Muscle layer of colon (tissue), 2 donors: ENCODE results near the gene GSK3B.
"Not testable (repeated sequence)": the region's sequence is repeated elsewhere in the genome, so short reads cannot be mapped to it uniquely, and the experiment has no call there.

ENCODE experiments used
- H3K27ac ChIP-seq: one replicate; pipeline ENCODE4 v1.7.0; 2013; ENCODE audit warnings: low read depth, mild to moderate bottlenecking, low read length, moderate library complexity
- H3K27me3 ChIP-seq, 2 donors: one replicate each; pipeline ENCODE4 v1.7.0; 2013; ENCODE audit warnings: low read length in 2 of 2, mild to moderate bottlenecking in 2 of 2; ENCODE audit not compliant: insufficient read depth in 2 of 2, control insufficient read depth in 1 of 2
- H3K36me3 ChIP-seq: one replicate; pipeline ENCODE4 v1.7.0; 2013; ENCODE audit warnings: mild to moderate bottlenecking, low read length; ENCODE audit not compliant: insufficient read depth
- H3K4me1 ChIP-seq: one replicate; pipeline ENCODE4 v1.7.0; 2013; ENCODE audit warnings: mild to moderate bottlenecking, low read length; ENCODE audit not compliant: insufficient read depth
- H3K4me3 ChIP-seq, 2 donors: one replicate each; pipeline ENCODE4 v1.7.0; 2013; ENCODE audit warnings: low read length in 2 of 2, low read depth in 1 of 2, mild to moderate bottlenecking in 1 of 2, moderate library complexity in 1 of 2
- H3K9ac ChIP-seq: one replicate; pipeline ENCODE4 v1.7.0; 2013; ENCODE audit warnings: low read length
- H3K9me3 ChIP-seq: one replicate; pipeline ENCODE4 v1.7.0; 2013; ENCODE audit warnings: mild to moderate bottlenecking, low read length
- donor health status: abdominal sarcoma.
- donor health status: Adenocarcinoma of cecum.

The GSK3B gene

GRCh38 chr3:119891944-119892721, 202.1 kb downstream of the GSK3B start:
- H3K27ac ChIP-seq, result no peak overlapping the region
- peak overlapping the region in 1 of 2 donors; percentile 14 for H3K4me3 ChIP-seq
- no peak overlapping the region for H3K9ac ChIP-seq
- H3K27me3 ChIP-seq, result no peaks in the 10 kb centered on the region
- H3K36me3 ChIP-seq, result no peaks in the 10 kb centered on the region
- H3K4me1 ChIP-seq, result peaks cover 11% of the 10 kb centered on the region
- H3K9me3 ChIP-seq, result no peaks in the 10 kb centered on the region

- H3K4me3 ChIP-seq, H3K27me3 ChIP-seq, H3K27ac ChIP-seq, H3K36me3 ChIP-seq, H3K9ac ChIP-seq, H3K9me3 ChIP-seq: not testable (repeated sequence)
- H3K4me1 ChIP-seq, result peaks cover 11% of the 10 kb centered on the region
Observed at GRCh38 chr3:119888681-119889080, 205.6 kb downstream of the GSK3B start.

- H3K9ac ChIP-seq, result no peak overlapping the region
- no peaks in the 10 kb centered on the region for H3K9me3 ChIP-seq
- no peak overlapping the region for H3K27ac ChIP-seq
- no peaks in the 10 kb centered on the region for H3K27me3 ChIP-seq
- H3K4me3 ChIP-seq, result no peak overlapping the region
- no peaks in the 10 kb centered on the region for H3K4me1 ChIP-seq
- H3K36me3 ChIP-seq, result no peaks in the 10 kb centered on the region
Observed at GRCh38 chr3:119885746-119886530, 208.3 kb downstream of the GSK3B start.

- Histone ChIP-seq H3K4me3 (no peak overlapping the region), H3K9ac (no peak overlapping the region), H3K4me1 (no peaks in the 10 kb centered on the region), H3K27me3 (no peaks in the 10 kb centered on the region), H3K27ac (no peak overlapping the region), H3K36me3 (no peaks in the 10 kb centered on the region), H3K9me3 (no peaks in the 10 kb centered on the region)
Observed at GRCh38 chr3:119884161-119884557, 210.1 kb downstream of the GSK3B start.

- H3K9ac ChIP-seq, result no peak overlapping the region
Observed at GRCh38 chr3:119883461-119884160, 210.6 kb downstream of the GSK3B start.

GRCh38 chr3:119880966-119881365, 213.3 kb downstream of the GSK3B start:
- H3K27ac ChIP-seq, result no peak overlapping the region
- H3K27me3 ChIP-seq, result no peaks in the 10 kb centered on the region
- H3K9me3 ChIP-seq, result no peaks in the 10 kb centered on the region
- no peaks in the 10 kb centered on the region for H3K4me1 ChIP-seq
- H3K36me3 ChIP-seq, result no peaks in the 10 kb centered on the region
- no peak overlapping the region for H3K9ac ChIP-seq
- H3K4me3 ChIP-seq, result no peak overlapping the region

More at GRCh38 chr3:119883461-119884160, 210.6 kb downstream of the GSK3B start:
- H3K4me1 ChIP-seq, result no peaks in the 10 kb centered on the region
- no peaks in the 10 kb centered on the region for H3K9me3 ChIP-seq
- H3K36me3 ChIP-seq, result no peaks in the 10 kb centered on the region
- no peak overlapping the region for H3K27ac ChIP-seq
- H3K27me3 ChIP-seq, result no peaks in the 10 kb centered on the region
- H3K4me3 ChIP-seq, result no peak overlapping the region

GRCh38 chr3:119873646-119874045, 220.6 kb downstream of the GSK3B start:
- Histone ChIP-seq H3K36me3 (no peaks in the 10 kb centered on the region), H3K4me3 (no peak overlapping the region), H3K9ac (no peak overlapping the region), H3K9me3 (no peaks in the 10 kb centered on the region), H3K27ac (no peak overlapping the region), H3K27me3 (no peaks in the 10 kb centered on the region), H3K4me1 (no peaks in the 10 kb centered on the region)

GRCh38 chr3:119872773-119873172, 221.5 kb downstream of the GSK3B start:
- no peak overlapping the region for H3K27ac ChIP-seq
- no peaks in the 10 kb centered on the region for H3K36me3 ChIP-seq
- no peaks in the 10 kb centered on the region for H3K4me1 ChIP-seq
- H3K9ac ChIP-seq, result no peak overlapping the region
- no peaks in the 10 kb centered on the region for H3K9me3 ChIP-seq
- H3K4me3 ChIP-seq, result no peak overlapping the region
- no peaks in the 10 kb centered on the region for H3K27me3 ChIP-seq

- no peak overlapping the region for H3K27ac ChIP-seq
- no peaks in the 10 kb centered on the region for H3K36me3 ChIP-seq
- H3K27me3 ChIP-seq, result no peaks in the 10 kb centered on the region
- H3K4me3 ChIP-seq, result no peak overlapping the region
- H3K9me3 ChIP-seq, result no peaks in the 10 kb centered on the region
- no peak overlapping the region for H3K9ac ChIP-seq
- H3K4me1 ChIP-seq, result no peaks in the 10 kb centered on the region
Observed at GRCh38 chr3:119871571-119871970, 222.7 kb downstream of the GSK3B start.

GRCh38 chr3:119870512-119870911, 223.7 kb downstream of the GSK3B start:
- no peak overlapping the region for H3K4me3 ChIP-seq
- no peaks in the 10 kb centered on the region for H3K9me3 ChIP-seq
- no peak overlapping the region for H3K27ac ChIP-seq
- no peaks in the 10 kb centered on the region for H3K4me1 ChIP-seq
- no peaks in the 10 kb centered on the region for H3K36me3 ChIP-seq
- no peaks in the 10 kb centered on the region for H3K27me3 ChIP-seq
- H3K9ac ChIP-seq, result no peak overlapping the region

- H3K27me3 ChIP-seq, result no peaks in the 10 kb centered on the region
- H3K9me3 ChIP-seq, result no peaks in the 10 kb centered on the region
- no peak overlapping the region for H3K27ac ChIP-seq
- H3K9ac ChIP-seq, result no peak overlapping the region
- H3K4me3 ChIP-seq, result no peak overlapping the region
- no peaks in the 10 kb centered on the region for H3K4me1 ChIP-seq
- H3K36me3 ChIP-seq, result peaks cover 15% of the 10 kb centered on the region
Observed at GRCh38 chr3:119864476-119864875, 229.8 kb downstream of the GSK3B start.
